HEK293 (cell line): ENCODE results near the gene IMMP2L.

ENCODE experiments used
- CTCF ChIA-PET: fragments of 350-600 bp; formaldehyde crosslinking; extraction: SDS; loops from one replicate; lab custom pipeline; 2021; ENCODE audit warnings: antibody characterized with exemption; lab: Yijun Ruan, JAX
- POLR2A ChIA-PET: fragments of 300-600 bp; formaldehyde crosslinking; extraction: SDS; loops from one replicate; lab custom pipeline; 2020; ENCODE audit warnings: antibody characterized with exemption, inconsistent platforms; lab: Yijun Ruan, JAX
- H3K27ac ChIP-seq: fragments of 200-500 bp; sonication (Bioruptor generic); 2 replicates; pipeline ENCODE4 v1.5.1; 2014; ENCODE audit warnings: low read depth, low read length, control low read depth, inconsistent platforms; ENCODE audit errors: extremely low read depth
- H3K36me3 ChIP-seq, 2 experiments: fragments of 200-500 bp in 1 of 2; sonication (Bioruptor generic) in 1 of 2; 1 replicate in 1 of 2; 2 replicates in 1 of 2; pipeline ENCODE4 v1.5.1; 2014 to 2017; ENCODE audit warnings: inconsistent platforms in 2 of 2, low read length in 2 of 2; ENCODE audit not compliant: control insufficient read depth in 2 of 2, insufficient read depth in 1 of 2
- H3K4me1 ChIP-seq: fragments of 200-500 bp; sonication (Bioruptor generic); 2 replicates; pipeline ENCODE4 v1.5.1; 2014; ENCODE audit warnings: mild to moderate bottlenecking, low read length, inconsistent platforms; ENCODE audit not compliant: control insufficient read depth, insufficient read depth
- H3K4me3 ChIP-seq: 2 replicates; pipeline ENCODE4 v1.5.1; 2011; ENCODE audit warnings: low read depth, mild to moderate bottlenecking, control low read depth, low read length, moderate library complexity
- H3K9me3 ChIP-seq: fragments of 200-500 bp; sonication (Bioruptor generic); 2 replicates; pipeline ENCODE4 v1.5.1; 2014; ENCODE audit warnings: low read depth, low read length, inconsistent platforms; ENCODE audit not compliant: control insufficient read depth, insufficient read depth
- EGR2 ChIP-seq: fragments of 450-650 bp; formaldehyde crosslinking; IDR thresholded peaks from 2 replicates; pipeline ENCODE4 v1.5.1; 2016; ENCODE audit warnings: low read depth, missing biosample characterization, missing genetic modification characterization
- GLI2 ChIP-seq: fragments of 450-650 bp; formaldehyde crosslinking; IDR thresholded peaks from 2 replicates; pipeline ENCODE4; 2017; ENCODE audit warnings: missing biosample characterization, missing genetic modification characterization, low read depth, borderline replicate concordance
- KLF17 ChIP-seq: fragments of 450-650 bp; formaldehyde crosslinking; IDR thresholded peaks from 2 replicates; pipeline ENCODE4 v1.5.1; 2016; ENCODE audit warnings: missing biosample characterization, missing genetic modification characterization
- PBX3 ChIP-seq: sonication (generic); formaldehyde crosslinking; IDR thresholded peaks from 2 replicates; pipeline ENCODE4 v1.8.1; 2022; ENCODE audit warnings: mild to moderate bottlenecking, moderate library complexity, missing genetic modification reagents
- PRDM6 ChIP-seq: fragments of 450-650 bp; formaldehyde crosslinking; IDR thresholded peaks from 2 replicates; pipeline ENCODE4 v1.5.1; 2017; ENCODE audit warnings: missing biosample characterization, missing genetic modification characterization
- RBAK ChIP-seq: fragments of 450-650 bp; formaldehyde crosslinking; IDR thresholded peaks from 2 replicates; pipeline ENCODE4 v1.5.1; 2016; ENCODE audit warnings: missing biosample characterization, missing genetic modification characterization
- SETDB1 ChIP-seq: IDR thresholded peaks from one replicate; pipeline ENCODE4 v1.6.1; 2017; ENCODE audit warnings: mild to moderate bottlenecking, low read length, moderate library complexity, mixed read lengths; ENCODE audit not compliant: insufficient read length
- ZBTB8A ChIP-seq: fragments of 450-650 bp; formaldehyde crosslinking; IDR thresholded peaks from 2 replicates; pipeline ENCODE4 v1.5.1; 2016; ENCODE audit warnings: missing biosample characterization, missing genetic modification characterization
- ZNF112 ChIP-seq: fragments of 450-650 bp; formaldehyde crosslinking; IDR thresholded peaks from 2 replicates; pipeline ENCODE4 v1.5.0; 2017; ENCODE audit warnings: missing biosample characterization, missing genetic modification characterization
- ZNF155 ChIP-seq: fragments of 450-650 bp; formaldehyde crosslinking; IDR thresholded peaks from 2 replicates; pipeline ENCODE4 v1.5.1; 2016; ENCODE audit warnings: missing biosample characterization, missing genetic modification characterization
- ZNF18 ChIP-seq: fragments of 450-650 bp; formaldehyde crosslinking; IDR thresholded peaks from 2 replicates; pipeline ENCODE4 v1.5.1; 2016; ENCODE audit warnings: missing biosample characterization, missing genetic modification characterization
- ZNF214 ChIP-seq: fragments of 450-650 bp; formaldehyde crosslinking; IDR thresholded peaks from 2 replicates; pipeline ENCODE4 v1.5.1; 2017; ENCODE audit warnings: missing biosample characterization, mild to moderate bottlenecking, missing genetic modification characterization, borderline replicate concordance
- ZNF239 ChIP-seq: fragments of 450-650 bp; formaldehyde crosslinking; IDR thresholded peaks from 2 replicates; pipeline ENCODE4 v1.5.1; 2016; ENCODE audit warnings: missing biosample characterization, missing genetic modification characterization
- ZNF274 ChIP-seq, 2 experiments: fragments of 200-500 bp in 1 of 2; fragments of 450-650 bp in 1 of 2; sonication (Bioruptor generic) in 1 of 2; formaldehyde crosslinking in 1 of 2; IDR thresholded peaks; 2 replicates each; pipeline versions ENCODE4 v1.5.1 to v1.6.1; 2014 to 2016; ENCODE audit warnings: borderline replicate concordance in 1 of 2, inconsistent platforms in 1 of 2, low read length in 1 of 2, missing biosample characterization in 1 of 2, missing genetic modification characterization in 1 of 2
- ZNF416 ChIP-seq: fragments of 450-650 bp; formaldehyde crosslinking; IDR thresholded peaks from 2 replicates; pipeline ENCODE4 v1.5.1; 2016; ENCODE audit warnings: missing biosample characterization, missing genetic modification characterization
- ZNF449 ChIP-seq: fragments of 450-650 bp; formaldehyde crosslinking; IDR thresholded peaks from 2 replicates; pipeline ENCODE4 v1.5.1; 2017; ENCODE audit warnings: missing biosample characterization, mild to moderate bottlenecking, missing genetic modification characterization, moderate library complexity
- ZNF488 ChIP-seq: fragments of 450-650 bp; formaldehyde crosslinking; IDR thresholded peaks from 2 replicates; pipeline ENCODE4 v1.5.1; 2016; ENCODE audit warnings: missing biosample characterization, missing genetic modification characterization
- ZNF514 ChIP-seq: fragments of 450-650 bp; formaldehyde crosslinking; IDR thresholded peaks from 2 replicates; pipeline ENCODE4 v1.5.1; 2016; ENCODE audit warnings: missing biosample characterization, missing genetic modification characterization
- ZNF544 ChIP-seq: fragments of 450-650 bp; formaldehyde crosslinking; IDR thresholded peaks from 2 replicates; pipeline ENCODE4 v1.5.0; 2017; ENCODE audit warnings: missing biosample characterization, missing genetic modification characterization
- ZNF549 ChIP-seq: fragments of 450-650 bp; IDR thresholded peaks from 2 replicates; pipeline ENCODE4 v1.5.1; 2018; ENCODE audit warnings: missing biosample characterization, missing genetic modification characterization, mild to moderate bottlenecking, inconsistent platforms, moderate library complexity
- ZNF561 ChIP-seq: fragments of 450-650 bp; IDR thresholded peaks from 2 replicates; pipeline ENCODE4 v1.5.1; 2018; ENCODE audit warnings: missing biosample characterization, missing genetic modification characterization, borderline replicate concordance
- ZNF580 ChIP-seq: fragments of 450-650 bp; formaldehyde crosslinking; IDR thresholded peaks from 2 replicates; pipeline ENCODE4 v1.5.1; 2016; ENCODE audit warnings: missing biosample characterization, missing genetic modification characterization
- ZNF596 ChIP-seq: fragments of 450-650 bp; IDR thresholded peaks from 2 replicates; pipeline ENCODE4 v1.5.0; 2018; ENCODE audit warnings: missing biosample characterization, mild to moderate bottlenecking, missing genetic modification characterization, moderate library complexity
- ZNF610 ChIP-seq: fragments of 450-650 bp; formaldehyde crosslinking; IDR thresholded peaks from 2 replicates; pipeline ENCODE4 v1.5.1; 2016; ENCODE audit warnings: missing biosample characterization, missing genetic modification characterization, borderline replicate concordance
- ZNF677 ChIP-seq: fragments of 450-650 bp; IDR thresholded peaks from 2 replicates; pipeline ENCODE4 v1.5.0; 2018; ENCODE audit warnings: missing biosample characterization, mild to moderate bottlenecking, missing genetic modification characterization, moderate library complexity
- ZNF701 ChIP-seq: fragments of 450-650 bp; formaldehyde crosslinking; IDR thresholded peaks from 2 replicates; pipeline ENCODE4 v1.5.1; 2016; ENCODE audit warnings: missing biosample characterization, missing genetic modification characterization
- ZNF843 ChIP-seq: fragments of 450-650 bp; formaldehyde crosslinking; IDR thresholded peaks from 2 replicates; pipeline ENCODE4 v1.5.1; 2016; ENCODE audit warnings: missing biosample characterization, missing genetic modification characterization

Gene IMMP2L

GRCh38 chr7:111199643-111200042, 362.6 kb downstream of the IMMP2L start (continued):
- TF ChIP-seq ZNF580 (tag by site-specific recombination) = peak; percentile 62; the same call in 1 of the 2 replicates
- no peak for TF ChIP-seq ZNF677 (tag by site-specific recombination)
- 0 out of 2 replicates have a peak, but pooled peaks have one; percentile 20 for TF ChIP-seq ZNF18 (tag by site-specific recombination)
- TF ChIP-seq ZNF561 (tag by site-specific recombination) = 0 out of 2 replicates have a peak, but pooled peaks have one; percentile 22
- peak; percentile 84 for TF ChIP-seq PRDM6 (tag by site-specific recombination)
- peak; percentile 69 for TF ChIP-seq ZNF843
- TF ChIP-seq EGR2 (tag by site-specific recombination) = no peak
- TF ChIP-seq ZNF274 (IDR thresholded peaks at IDR 0.05; ENCODE audit: low read length) = no peak
- TF ChIP-seq ZNF274 (tag by site-specific recombination; IDR thresholded peaks at IDR 0.05; ENCODE audit: borderline replicate concordance) = no peak
- no peak for TF ChIP-seq ZNF488 (tag by site-specific recombination)
- no peak for TF ChIP-seq ZNF449 (tag by site-specific recombination)
- TF ChIP-seq ZNF514 (tag by site-specific recombination) = no peak

- ChIA-PET CTCF (no interaction called here), POLR2A (no interaction called here)
- Histone ChIP-seq H3K9me3 (no peaks in the 10 kb centered on the region), H3K4me1 (no peaks in the 10 kb centered on the region; the same call in none of the 2 replicates), H3K27ac (no peak overlapping the region; the same call in 1 of the 2 replicates), H3K4me3 (no peak overlapping the region), H3K36me3 (no peaks in the 10 kb centered on the region)
- TF ChIP-seq PBX3 (CRISPR knock-in tag) (no peak), ZBTB8A (no peak), ZNF416 (tag by site-specific recombination) (no peak), ZNF544 (no peak), ZNF701 (tag by site-specific recombination) (no peak), KLF17 (tag by site-specific recombination) (peak; percentile 97), ZNF596 (tag by site-specific recombination) (no peak), ZNF610 (tag by site-specific recombination) (no peak), RBAK (tag by site-specific recombination) (no peak), GLI2 (tag by site-specific recombination) (no peak), ZNF214 (tag by site-specific recombination) (no peak), ZNF239 (tag by site-specific recombination) (no peak), EGR2 (tag by site-specific recombination) (no peak), ZNF112 (tag by site-specific recombination) (no peak), ZNF549 (tag by site-specific recombination) (no peak), SETDB1 (no peak), ZNF155 (tag by site-specific recombination) (no peak)
These were observed 364.0 kb downstream of the IMMP2L start for GRCh38 chr7:111198255-111198654.
